Measurements from ENCODE around the gene LAMC3.
"Not testable (repeated sequence)": the region's sequence is repeated elsewhere in the genome, so short reads cannot be mapped to it uniquely, and the experiment has no call there.

Gene LAMC3

DNA sequence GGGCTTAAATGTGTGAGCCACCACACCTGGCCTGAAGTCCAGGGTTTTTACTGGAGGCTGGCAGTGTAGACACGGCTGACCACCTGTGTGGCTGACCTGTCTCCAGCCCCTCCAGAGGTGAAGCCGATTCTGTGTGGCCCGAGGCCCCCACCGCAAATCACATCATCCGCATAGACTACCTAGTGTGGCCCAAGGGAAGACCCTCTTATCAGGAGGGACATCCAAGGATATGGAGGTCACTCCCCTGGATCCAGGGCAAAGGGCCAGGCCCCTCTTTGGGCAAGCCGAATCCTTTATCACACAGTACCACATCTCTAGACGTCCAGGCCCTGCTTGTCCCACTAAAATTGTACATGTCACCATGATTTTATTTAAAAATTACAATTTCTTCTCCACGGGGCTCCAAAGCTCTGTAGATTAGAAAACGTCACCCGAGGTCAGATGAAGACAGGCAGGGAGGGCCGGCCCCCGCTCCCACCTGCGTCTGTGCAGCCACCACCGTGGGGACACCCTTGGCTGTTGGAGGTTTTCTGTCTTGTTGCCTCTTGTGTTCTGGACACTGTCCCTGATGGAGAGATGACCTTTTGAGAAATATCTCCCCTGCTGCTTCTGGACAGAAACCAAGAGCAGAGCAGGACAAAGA lies 20.1 kb downstream of the LAMC3 start:
- no peak for DNase-seq (ENCODE audit: low spot score)

DNA sequence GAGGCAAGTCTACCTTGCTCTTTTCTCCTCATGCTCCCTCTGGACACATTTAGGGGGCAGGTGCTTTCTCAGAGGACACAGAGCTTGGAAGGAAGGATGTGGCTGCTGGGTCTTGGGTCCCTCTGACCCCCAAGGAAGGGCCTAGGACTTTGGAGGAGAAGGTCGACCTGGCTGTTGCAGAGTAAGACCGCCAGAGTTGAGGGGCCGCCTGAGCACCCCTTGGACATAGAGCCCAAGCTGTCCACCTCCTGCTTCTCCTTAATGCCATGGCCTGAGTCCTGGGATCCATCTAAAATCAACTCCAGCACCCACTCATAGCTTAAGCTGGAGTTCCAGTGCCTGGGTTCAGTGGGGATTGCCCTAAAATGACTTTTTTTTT lies 20.6 kb downstream of the LAMC3 start:
- no peak for DNase-seq (ENCODE audit: low spot score)

DNA sequence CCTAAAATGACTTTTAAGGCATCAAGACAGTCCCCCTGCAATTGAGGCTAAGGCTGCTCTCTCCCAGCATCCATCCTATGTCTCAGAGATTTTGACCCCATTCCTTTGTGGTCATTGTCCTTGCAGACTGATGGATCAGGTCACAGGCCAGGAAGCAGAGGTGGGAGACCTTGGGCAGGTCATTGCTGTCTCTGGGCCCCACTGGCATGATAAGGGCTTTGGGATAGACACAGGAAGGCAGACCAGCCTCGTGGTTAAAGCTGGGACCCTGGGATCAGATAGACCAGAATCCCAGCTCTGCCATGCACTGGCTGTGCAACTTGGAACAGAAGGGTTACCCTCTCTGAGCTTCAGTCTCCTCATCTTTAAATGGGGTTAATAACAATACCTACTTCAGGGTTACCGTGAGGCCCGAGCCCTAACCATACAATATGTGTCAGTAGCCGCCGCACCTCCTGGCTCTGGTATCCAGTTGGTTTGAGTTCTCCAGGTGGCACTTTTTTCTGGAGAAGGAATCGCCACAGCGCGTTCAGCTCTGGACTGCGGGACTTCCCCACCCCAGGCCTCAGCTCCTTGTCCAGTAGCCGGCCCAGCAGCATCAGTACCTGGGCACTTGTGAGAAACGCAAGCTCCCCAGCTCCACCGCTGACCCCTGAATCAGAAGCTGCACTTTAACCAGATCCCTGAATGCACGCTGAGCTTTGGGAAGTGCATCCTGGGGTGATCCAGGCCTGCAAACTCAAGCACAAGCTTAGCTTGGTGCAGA lies 21.4 kb downstream of the LAMC3 start:
- DNase-seq (ENCODE audit: low spot score), result no peak

DNA sequence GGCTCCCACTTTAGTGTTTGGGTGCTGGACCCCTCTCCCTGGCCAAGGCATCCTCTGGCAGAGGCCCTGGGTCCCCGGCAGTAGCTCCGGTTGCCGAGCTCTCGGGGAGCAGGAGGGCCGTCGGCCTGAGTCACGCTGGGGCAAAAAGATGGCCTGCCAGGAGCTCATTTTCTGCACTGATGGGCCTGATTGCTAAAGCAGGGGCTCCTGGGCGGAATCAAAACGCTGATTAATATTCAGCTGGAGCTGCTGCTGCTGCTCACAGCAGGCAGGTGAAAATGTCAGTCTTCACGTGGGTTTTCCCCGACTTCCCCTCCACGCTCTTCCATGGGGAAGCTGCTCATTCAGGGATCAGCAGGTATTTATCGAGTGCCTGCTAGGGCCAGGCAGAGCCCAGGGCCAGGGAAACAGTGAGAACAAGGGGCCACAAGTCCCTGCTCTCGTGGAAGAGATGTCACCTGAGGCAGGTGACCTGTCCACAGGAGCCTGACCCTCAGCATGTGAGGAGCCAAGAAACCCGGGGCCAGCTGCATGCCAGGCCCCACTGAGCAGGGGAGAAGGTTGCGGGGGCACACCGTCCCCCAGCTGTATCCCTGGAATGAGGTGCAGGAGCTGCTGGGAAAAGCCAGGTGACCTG lies 22.1 kb downstream of the LAMC3 start:
- no peak for DNase-seq (ENCODE audit: low spot score)

DNA sequence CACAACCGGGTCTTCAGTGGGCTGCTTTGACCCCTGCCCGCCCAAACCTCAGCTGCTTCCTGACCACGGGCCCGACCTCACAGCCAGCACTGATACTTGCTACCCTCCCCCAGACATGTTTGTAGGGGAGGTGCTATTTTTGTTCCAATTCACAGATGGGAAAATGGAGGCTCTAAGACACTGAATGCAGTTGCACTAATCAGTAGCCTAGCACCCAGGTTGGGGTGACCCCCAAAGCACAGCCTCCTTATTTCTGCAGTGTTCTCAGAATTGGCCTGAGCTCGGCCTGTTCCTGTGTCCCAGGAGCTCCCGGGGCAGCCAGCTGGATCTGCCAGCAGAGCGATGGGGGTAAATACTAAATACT lies 22.6 kb downstream of the LAMC3 start:
- DNase-seq (ENCODE audit: low spot score), result no peak

DNA sequence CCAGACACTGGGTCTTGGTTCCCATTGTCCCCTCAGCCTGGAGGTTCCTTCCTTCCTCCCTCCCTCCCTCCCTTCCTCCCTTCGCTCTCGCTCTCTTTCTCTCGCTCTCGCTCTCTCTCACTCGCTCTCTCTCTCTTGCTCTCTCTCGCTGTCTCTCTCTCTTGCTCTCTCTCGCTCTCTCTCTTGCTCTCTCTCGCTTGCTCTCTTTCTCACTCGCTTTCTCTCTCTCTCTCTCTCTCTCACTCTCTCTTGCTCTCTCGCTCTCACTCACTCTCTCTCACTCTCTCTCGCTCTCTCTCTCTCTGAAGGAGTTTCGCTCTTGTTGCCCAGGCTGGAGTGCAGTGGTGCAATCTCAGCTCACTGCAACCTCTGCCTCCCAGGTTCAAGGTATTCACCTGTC lies 23.4 kb downstream of the LAMC3 start:
- no peak for DNase-seq (ENCODE audit: low spot score)

DNA sequence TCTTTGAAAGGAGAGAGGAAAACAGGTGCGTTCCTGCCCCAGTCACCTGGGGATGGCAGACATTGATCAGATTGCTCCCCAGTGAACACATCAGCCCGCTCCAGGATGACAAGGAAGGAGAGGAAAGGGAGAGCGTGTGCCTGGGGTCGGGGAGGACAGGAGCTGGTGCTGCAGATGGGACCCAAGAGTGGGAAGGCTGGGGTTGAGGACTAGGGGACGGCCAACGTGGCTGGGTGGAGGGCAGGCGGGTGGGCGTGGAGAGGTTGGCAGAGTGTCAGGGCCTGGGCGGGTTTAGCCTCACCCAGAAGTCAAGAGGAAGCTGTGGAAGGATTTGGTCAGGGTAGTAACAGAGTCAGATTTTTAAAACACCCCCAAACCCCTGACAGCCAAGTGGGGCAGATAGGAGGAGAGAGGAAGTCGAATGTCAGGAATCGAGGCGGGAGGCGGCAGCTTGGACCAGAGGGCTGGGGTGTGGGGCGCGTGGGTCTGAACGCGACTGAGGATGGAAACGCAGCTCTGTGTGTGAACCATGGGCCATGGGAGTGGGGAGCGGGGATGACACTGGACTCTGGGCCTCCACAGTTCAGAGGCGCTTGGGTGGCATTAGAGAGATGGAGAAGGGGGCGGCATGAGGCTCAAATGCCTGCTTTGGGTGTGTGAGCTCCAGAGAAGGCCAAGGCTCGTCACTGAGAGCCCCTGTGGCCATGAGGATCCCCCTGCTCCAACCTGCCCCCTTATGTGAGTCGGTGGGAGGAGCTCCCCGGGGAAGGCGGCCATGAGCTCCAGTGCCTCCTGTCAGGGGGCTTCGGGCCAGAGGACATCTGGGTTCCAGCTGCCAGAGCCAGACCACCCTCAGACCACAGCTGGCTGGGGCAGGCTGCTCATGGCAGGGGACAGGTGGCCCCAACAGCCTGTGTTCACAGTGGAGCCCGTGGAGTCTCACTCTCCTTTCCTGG lies 24.6 kb downstream of the LAMC3 start:
- no peak for DNase-seq (ENCODE audit: low spot score)

DNA sequence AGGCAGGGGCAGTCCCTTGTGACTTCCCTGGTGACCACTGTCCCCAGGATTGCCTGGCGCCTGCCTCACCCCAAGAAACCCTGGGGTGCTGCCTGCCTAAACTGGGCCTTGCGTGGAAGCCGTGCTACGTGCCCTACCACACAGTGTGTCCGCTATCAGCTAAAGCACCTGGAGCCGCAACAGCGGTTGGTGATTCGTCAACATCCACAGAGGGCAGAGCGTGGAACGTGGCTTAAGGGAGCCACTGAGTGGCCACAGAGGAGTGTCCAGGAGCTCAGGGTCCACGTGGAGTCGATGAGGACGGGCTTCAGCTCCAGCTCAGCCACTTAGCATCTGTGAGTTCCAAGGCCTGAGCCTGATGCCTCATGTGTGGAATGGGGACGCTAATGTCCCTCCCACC lies 25.3 kb downstream of the LAMC3 start:
- DNase-seq (ENCODE audit: low spot score), result no peak

DNA sequence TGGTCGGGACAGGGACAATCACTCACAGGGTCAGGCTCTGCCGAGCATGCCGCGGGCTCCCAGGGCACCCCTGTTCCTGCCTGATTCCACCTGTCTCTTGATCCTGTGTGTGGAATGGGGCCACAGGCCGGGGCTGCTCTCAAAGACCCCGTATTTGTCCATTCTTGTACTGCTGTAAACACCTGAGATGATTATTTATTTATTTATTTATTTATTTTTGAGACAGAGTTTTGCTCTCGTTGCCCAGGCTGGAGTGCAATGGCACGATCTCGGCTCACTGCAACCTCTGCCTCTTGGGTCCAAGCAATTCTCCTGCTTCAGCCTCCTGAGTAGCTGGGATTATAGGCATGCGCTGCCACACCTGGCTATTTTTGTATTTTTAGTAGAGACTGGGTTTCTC lies 25.8 kb downstream of the LAMC3 start:
- DNase-seq (ENCODE audit: low spot score), result not testable (repeated sequence)

DNA sequence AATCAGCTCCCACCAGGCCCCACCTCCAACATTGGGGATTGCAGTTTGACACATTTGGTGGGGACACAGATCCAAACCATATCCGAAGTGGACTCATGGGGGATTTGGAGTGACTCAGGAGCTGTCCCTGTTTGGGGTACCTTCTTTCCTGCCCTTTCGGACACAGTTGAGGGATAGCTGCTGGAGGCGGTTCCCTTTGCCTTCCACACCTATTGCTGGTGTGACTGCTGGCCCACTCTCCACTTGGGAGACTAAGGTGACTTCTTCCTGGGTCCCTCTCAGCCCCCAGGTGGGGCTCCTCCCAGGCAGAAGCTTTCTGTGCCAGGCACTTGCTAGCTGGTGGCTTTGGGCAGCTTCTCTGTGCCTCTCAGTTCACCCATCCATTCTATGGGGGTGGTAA lies 26.6 kb downstream of the LAMC3 start:
- no peak for DNase-seq (ENCODE audit: low spot score)

DNA sequence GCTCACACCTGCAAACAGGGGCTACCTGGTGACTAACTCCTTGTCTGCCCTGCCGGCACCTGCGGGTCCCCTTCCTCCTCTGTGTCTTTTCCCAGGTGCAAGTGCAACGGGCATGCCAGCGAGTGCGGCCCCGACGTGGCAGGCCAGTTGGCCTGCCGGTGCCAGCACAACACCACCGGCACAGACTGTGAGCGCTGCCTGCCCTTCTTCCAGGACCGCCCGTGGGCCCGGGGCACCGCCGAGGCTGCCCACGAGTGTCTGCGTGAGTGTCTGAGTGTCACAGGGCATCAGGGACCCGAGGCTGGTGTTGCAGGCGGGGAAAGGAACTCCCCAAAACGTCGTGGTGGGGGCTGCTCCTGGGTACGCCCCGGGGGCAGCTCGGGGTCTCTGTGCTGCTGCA lies 27.1 kb downstream of the LAMC3 start:
- no peak for DNase-seq (ENCODE audit: low spot score)

DNA sequence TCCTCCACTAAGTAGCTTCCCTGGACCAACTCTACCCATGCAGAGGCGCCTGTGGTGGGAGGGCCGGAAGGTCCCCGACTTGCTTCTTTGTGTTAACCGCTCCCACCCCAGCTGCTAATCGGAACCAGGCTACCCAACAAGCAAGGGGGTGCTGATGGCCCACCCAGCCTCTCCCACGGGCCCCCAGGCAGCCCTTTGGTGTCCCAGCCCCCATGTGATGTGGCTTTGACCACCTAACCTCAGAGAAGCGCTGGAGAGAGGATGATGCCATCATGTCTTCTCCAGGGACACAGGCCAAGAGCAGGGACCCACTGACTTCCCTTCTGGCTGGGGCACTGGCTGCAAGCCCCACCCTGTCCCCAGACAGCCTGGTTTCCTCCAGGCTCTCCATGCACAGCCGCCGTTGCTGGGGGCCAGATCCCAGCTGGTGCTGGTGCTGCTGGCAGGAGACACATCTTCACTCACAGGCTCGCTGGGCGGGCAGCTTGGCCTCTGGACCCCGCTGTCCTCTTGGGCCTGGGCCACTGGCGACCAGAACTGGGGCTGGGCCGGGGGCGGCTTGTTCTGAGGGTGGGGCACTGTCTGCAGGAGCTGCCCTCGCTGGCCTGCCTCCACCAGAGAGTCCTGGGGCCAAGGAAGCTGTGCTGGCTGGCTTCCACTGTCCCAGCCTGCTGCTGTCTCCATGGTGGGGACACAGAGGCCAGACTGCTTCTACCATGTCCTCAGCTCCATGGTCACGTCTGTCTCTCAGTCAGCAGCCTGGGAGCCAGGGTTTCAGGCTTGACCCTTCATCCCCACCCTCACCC lies 27.8 kb downstream of the LAMC3 start:
- no peak for DNase-seq (ENCODE audit: low spot score)

DNA sequence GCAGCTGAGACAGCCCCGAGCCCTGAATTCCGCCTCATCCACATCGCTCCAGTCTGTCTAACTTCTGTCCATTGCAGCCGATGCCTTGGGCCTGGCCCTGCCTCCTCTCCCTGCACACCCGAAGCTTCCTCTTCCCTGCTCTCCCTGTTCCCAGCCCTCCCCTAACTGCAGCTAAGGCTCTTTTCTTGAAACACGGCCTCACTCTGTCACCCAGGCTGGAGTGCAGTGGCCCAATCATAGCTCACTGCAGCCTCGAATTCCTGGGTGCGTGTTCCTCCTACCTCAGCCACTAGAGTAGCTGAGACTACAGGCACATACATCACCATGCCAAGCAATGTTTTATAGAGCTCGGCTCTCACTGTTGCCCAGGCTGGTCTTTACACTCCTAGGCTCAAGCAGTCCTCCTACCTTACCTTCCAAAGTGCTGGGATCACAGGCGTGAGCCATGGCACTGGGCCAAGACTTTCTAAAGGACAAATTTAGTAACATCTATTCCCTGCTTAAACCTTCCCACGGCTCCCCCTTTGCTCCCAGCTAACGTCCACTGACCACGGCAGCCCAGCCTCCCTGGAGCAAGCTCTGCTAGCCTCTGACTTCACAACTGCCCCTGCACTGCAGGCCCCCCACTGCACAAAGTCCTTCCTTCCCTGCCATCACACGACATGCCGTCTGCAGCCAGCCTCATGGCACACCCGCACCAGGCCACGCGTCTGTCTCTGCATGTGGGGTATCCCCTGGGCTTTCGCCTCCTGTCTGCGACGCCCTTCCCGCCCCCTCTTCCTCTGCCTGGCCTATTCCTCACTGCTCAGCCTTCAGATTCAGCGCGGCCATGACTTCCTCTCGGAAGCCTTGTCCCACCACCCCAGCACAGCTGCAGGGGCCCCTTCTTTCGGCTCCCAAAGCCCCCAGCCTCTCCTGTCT lies 28.6 kb downstream of the LAMC3 start:
- no peak for DNase-seq (ENCODE audit: low spot score)

DNA sequence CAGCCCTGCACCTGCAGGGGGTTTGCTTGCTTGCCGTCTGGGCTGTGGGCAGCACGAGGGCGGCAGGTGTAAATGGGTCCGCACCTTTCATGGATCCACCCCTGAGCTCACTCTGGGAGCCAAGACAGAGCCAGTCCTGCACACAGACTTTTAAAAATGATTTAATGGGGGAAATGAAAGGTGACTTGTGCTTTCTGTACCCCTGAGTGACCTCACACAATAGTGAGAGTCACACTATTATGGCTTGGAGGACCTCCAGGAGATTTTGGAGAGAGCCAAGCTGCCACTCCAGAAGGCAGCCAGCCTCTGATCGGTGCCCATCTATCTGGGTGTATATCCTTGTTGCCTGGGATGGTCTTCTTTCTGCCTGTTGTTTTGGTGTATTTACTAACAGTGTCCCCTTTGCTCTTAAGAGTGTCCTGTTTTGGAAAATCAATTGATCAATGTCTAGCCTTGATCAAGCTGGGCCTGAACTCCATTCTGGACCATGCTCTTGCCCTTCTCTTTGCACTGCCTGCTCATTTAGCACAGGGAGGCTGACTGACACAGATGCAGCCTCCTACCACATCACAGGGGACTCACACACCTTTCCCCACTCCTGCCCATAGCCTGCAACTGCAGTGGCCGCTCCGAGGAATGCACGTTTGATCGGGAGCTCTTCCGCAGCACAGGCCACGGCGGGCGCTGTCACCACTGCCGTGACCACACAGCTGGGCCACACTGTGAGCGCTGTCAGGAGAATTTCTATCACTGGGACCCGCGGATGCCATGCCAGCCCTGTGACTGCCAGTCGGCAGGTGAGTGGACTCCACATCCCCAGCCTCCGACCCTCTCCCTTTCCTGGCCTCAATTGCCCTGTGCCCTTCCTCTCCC lies 29.5 kb downstream of the LAMC3 start:
- DNase-seq (ENCODE audit: low spot score), result no peak

DNA sequence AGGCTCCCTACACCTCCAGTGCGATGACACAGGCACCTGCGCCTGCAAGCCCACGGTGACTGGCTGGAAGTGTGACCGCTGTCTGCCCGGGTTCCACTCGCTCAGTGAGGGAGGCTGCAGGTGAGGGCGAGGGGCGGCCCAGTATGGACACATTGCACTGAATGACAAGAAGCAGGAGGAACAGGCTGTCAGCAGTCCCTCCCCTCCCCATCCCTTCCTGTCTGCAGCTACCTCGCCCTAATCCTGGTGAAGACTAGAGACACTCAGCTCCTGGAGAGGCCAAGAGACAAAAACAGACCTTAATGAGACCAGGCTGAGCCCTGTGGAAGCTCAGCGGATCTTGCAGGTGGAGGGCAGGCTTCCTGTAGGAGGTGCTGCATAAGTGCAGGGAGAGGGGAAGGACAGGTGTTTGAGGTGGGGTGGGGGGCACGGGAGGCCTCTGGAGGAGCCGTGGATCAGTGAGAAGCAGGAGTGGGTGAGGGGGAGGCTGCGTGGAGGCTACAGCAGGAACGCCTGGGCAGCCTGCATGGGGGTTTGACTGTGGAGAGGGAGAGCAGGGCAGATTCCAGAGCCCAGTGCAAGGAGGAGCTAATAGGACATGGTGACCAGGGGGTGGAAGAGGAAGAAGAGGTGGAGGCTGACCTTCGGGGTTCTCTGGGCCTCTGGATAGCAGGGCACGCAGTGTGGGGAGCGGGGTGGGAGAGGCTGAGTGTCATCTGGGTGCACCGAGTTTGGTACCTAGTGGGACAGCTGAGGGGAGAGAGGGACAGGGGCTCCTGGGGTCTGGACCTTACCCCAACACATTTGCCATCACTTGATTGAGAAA lies 30.4 kb downstream of the LAMC3 start:
- no peak for DNase-seq (ENCODE audit: low spot score)

DNA sequence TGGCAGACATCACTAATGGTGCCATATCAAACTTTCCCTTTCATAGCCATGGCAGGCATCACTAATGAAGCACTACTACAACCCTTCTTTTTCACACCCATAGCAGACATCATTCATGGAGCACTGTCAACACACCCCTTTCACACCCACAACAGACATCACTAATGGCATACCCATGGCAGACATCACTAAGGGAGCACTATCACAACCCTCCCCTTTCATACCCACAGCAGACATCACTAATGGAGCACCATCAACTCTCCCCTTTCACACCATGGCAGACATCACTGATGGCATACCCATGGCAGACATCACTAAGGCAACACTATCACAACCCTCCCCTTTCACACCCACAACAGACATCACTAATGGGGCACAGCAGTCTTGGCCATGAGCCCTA lies 33.7 kb downstream of the LAMC3 start:
- no peak for DNase-seq (ENCODE audit: low spot score)

DNA sequence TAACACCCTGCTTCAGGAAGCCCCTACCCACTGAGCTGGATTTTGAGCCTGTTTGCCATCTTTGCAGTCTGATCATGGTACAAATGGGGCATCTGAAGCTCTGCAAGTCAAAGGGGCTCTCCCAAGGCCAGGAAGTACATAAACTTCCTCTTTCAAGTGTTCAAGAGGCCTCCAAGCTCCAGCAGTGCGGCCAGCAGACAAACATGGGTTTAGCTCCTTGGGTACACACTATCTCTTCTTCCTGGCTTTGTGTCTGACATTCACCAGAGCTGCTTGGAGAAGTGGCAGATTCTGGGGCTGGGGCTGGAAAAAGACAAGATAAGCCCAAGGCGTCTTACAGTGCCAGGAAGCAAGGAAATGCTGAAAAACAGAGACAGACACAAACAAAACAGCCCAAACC lies 34.1 kb downstream of the LAMC3 start:
- no peak for DNase-seq (ENCODE audit: low spot score)

DNA sequence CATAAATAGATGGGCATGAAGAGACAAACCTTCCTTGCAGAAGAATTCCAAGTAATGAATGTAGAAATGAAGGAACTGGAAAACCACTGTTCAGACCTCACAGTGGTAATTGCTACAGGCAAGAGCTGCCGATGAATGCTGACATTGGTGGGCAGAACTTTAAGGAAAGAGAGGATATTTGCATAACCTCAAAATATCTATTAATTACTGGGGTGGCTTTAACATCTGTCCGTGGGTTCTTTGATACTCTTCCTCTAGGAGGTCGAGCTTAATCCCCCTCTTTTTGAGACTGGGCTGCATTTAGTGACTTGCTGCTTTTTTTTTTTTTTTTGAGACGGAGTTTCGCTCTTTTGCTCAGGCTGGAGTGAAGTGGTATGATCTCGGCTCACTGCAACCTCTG lies 34.7 kb downstream of the LAMC3 start:
- DNase-seq (ENCODE audit: low spot score), result no peak

Measured in D341Med (cell line).